HG03159 (cell line): ENCODE data around the gene NET1.

Experiments used
- ATAC-seq: cut with Tn5 transposase; IDR thresholded peaks from one replicate; pipeline ENCODE4 v1.9.1; 2021; ENCODE audit warnings: mild to moderate bottlenecking, moderate library complexity; ENCODE audit not compliant: unreplicated experiment

NET1 gene

GRCh38 chr10:5497948-5498730 lies 85.8 kb downstream of the NET1 start:
- no peak for ATAC-seq

- ATAC-seq: no peak
These were observed 86.6 kb downstream of the NET1 start for GRCh38 chr10:5498791-5499492.

GRCh38 chr10:5499493-5500140 lies 87.3 kb downstream of the NET1 start, which contains the start of gene CALML5:
Gene CALML5 (minus strand): TSS chr10:5499570. CDS start chr10:5499438, 132 bp downstream.
- no peak for ATAC-seq

- ATAC-seq: no peak
These were observed 87.9 kb downstream of the NET1 start for GRCh38 chr10:5500162-5500670.

DNA sequence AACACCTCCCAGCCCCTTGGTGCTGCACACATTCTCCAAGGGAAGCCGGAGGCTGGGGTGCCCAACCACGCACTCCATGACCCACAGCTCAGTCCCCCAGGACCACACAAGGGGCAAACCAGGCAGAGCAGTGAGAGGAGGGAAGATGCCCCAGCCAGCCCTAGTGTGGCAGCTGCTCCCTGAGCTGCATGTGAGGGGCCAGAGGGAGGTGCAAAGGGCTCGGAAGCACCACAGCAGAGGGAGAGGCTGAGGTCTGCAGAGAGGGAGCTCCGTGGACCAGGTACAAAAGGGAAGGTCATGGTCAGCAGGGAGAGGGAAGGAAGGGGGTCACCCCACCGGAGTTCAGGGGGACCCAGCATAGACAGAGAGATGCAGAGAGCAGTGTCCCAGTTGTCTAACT lies 88.6 kb downstream of the NET1 start:
- ATAC-seq: no peak

DNA sequence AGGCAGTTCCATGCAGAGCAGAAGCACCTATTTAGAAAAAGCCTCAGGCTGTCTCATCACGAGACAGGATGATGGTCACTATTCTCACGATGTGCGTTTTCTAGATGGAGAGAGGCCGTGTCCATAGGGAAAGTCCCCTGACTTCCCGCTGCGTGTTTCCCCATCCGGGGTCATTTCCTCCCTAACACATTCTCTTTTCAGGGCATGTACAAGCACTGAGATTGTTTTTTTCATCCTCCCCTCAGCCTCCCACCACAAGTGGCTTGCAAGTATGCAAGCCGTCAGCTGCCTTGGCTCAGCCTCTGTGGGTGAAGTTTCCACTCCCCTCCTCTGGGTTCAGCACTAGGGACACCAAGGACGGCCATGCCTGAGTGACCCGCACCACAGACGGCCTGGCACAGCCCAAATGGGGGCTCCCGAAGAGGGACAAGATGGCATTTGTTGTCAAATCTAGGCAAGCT lies 89.7 kb downstream of the NET1 start:
- ATAC-seq: no peak

- no peak for ATAC-seq
These were observed 90.5 kb downstream of the NET1 start for GRCh38 chr10:5502571-5503476.

- no peak for ATAC-seq
These were observed 91.1 kb downstream of the NET1 start for GRCh38 chr10:5503477-5503835.

- ATAC-seq: no peak
These were observed 92.1 kb downstream of the NET1 start for GRCh38 chr10:5504146-5505072.

- ATAC-seq: no peak
These were observed 93.9 kb downstream of the NET1 start for GRCh38 chr10:5506246-5506645.

DNA sequence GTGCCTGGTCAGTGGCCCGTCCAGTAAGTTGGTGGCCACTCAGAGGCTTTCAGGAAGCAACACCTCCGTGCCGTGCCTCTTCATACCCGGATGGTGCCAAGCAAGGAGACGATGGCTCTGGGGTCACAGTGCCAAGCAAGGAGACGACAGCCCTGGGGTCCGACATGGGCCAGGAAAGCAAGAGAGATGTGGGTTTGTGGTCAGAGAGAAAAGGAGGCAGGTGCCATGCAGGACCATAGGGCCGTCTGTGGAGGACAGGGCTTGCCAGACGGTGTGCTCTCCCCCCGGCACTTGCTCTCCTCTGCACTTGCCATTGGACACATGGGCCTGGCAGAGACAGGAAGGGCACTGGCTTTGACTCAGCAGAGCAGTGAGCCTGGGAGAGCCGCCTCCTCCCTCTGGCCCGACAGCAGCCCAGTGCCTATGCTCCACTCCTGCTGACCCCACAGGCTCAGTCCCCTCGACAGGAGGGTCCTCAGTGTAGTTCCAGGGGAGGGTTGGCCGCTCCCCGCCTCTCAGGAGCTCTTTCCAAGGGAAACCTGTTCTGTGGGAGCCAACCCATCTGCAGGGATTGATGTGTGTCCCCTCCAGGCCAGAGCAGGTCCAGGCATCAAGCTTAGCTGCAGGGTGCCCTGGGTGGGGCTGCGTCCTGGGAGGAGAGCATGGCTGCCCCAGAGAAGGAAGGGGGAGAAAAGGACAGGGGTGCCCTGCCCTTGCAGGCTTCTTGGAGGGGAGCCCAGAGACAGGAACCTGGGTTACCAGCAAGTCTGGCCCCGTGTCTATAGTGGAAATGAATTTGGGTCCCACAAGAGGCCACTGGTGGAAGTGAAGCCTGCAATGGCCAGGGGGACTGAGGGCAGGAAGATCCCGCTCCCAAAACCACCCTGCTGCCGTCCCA lies 94.6 kb downstream of the NET1 start:
- no peak for ATAC-seq

DNA sequence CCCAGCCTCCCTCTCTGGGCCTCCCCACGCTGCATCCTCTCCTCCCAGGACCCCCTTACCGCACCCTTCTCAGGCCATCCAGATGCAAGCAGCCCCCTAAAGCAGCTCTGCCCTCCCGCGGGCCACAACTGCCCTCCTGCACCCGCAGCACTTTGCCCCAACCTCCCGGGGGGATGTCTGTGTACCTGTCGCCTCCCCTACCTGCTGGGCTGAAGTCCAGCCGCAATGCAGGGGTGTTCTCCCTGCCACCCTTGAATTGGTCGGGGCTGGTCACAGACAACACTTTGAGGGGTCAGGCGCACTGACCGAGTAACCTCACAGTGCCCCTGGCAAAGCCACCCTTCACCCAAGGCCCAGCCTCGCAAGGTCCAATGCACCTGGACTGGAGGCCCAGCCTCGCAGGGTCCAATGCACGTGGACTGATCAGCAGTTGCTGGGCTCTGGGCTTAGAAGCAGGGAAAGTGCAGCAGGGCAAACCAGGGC lies 95.3 kb downstream of the NET1 start:
- ATAC-seq: no peak

GRCh38 chr10:5508161-5508604 lies 95.8 kb downstream of the NET1 start:
- no peak for ATAC-seq
